NCI-H2196 (cell line): ENCODE measurements around the gene C14orf39.

Experiments used
- DNase-seq: peaks from one replicate; lab custom pipeline; 2025; ENCODE audit not compliant: unreplicated experiment; lab: John Stamatoyannopoulos, UW

C14orf39 gene

DNA sequence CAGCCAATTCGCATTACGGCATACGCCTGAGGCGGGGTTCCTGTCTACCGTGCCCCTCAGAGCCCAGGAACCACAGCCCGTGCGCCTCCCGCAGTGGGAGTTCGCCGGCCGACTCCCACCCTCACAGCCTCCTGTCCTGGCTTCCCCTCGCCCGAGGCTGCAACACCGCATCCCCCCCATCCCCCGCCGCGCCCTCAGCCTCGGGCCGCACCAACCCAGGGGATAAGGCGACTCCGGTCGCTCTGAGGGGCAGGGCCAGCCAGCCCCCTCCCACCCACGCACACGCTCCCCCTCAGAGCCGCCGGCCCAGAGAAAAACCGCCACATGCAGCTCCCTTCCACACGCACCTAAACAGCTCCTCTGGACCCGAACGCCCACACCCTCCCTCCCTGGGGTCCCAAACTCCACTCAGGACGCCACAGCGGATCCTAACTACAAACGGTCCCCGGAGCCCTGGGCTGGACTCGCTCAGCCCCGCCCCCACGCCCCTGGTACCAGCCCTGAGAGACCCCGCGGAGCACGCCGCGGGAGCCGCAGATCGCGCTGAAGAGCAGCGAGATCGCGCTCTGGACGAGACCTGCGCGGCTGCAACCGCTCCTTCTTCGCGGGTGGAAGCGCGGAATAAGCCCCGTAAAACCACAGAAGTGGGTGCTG is at the start of gene C14orf39:
Gene C14orf39, minus strand, starts transcription at position 466 of the 654 bp plus-strand sequence. CDS start 985 bp downstream, outside the sequence.
- DNase-seq, result no peak

- DNase-seq, result no peak
Observed at GRCh38 chr14:60532442-60532841, 46.6 kb upstream of the C14orf39 start.

- no peak for DNase-seq
Observed at GRCh38 chr14:60515511-60516289, 29.8 kb upstream of the C14orf39 start.

GRCh38 chr14:60514741-60515491 is 29.1 kb upstream of the C14orf39 start:
- peak; percentile 57 for DNase-seq

DNA sequence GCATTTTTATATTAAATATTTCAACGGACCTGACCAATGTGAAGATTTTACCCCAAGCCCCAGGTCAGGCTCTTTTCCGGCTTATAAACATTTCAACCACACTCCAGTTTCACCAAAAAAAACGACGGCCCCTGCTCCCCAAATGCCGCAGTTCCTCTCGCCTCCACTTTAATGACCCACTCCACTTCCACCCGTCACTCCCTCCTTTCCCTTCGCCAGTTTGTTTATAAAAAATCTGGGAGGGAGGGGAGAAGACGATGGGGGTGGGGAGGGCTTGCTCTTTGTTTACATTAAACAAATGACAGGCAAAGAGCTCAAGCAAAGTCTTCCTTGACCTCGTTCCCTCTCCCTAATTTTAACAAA is 28.5 kb upstream of the C14orf39 start:
- DNase-seq, result peak; percentile 57

DNA sequence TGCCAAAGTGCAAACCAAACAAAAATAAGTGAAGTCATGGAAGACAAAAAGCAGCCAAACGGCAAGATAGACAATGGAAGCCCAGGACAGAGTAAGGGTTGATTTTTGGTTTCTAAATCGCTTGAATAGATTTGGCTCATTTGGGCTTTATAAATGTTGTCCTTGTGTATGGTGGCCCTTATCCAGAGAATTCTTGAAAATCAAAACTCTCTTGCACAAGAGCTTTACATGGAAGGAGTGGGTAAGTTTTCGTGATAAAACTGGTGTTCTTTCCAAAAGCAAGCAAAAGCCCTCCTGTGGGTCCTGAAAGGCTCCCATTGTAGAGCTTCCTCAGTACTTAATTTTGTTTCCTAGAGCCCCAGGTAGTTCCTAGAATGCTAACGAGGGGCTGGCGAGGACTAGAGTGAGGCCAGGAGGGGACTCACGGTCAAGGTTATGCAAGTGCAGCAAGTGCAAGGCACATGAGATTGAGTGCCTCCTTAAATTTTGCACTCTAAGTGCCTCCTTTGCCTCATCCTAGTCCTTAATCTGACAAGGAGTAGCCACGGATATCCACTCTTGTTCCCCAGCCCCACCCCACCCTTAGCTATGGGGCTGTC is 27.2 kb upstream of the C14orf39 start:
- no peak for DNase-seq

DNA sequence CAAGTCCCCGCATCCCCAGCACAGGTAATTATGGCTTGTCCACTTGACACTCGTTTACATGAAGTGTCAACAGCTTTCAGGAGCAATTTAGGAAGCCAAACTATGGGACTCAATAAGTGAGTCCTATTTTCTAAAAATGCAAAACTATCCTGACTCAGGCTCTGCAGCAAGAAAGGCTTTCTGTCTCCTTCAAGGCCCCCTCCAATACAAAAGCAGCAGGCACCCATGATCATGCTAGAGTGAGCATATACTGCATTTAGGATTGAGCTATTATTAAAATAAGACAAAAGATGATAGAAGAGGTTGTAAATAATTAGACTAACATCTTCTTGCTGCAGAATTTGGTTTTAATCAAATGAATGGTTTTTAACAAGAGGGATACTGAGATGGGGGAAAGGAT is 26.3 kb upstream of the C14orf39 start:
- DNase-seq, result no peak

GRCh38 chr14:60510951-60511599 is 25.2 kb upstream of the C14orf39 start:
- DNase-seq, result no peak

GRCh38 chr14:60510254-60510950 is 24.5 kb upstream of the C14orf39 start:
- DNase-seq, result no peak

DNA sequence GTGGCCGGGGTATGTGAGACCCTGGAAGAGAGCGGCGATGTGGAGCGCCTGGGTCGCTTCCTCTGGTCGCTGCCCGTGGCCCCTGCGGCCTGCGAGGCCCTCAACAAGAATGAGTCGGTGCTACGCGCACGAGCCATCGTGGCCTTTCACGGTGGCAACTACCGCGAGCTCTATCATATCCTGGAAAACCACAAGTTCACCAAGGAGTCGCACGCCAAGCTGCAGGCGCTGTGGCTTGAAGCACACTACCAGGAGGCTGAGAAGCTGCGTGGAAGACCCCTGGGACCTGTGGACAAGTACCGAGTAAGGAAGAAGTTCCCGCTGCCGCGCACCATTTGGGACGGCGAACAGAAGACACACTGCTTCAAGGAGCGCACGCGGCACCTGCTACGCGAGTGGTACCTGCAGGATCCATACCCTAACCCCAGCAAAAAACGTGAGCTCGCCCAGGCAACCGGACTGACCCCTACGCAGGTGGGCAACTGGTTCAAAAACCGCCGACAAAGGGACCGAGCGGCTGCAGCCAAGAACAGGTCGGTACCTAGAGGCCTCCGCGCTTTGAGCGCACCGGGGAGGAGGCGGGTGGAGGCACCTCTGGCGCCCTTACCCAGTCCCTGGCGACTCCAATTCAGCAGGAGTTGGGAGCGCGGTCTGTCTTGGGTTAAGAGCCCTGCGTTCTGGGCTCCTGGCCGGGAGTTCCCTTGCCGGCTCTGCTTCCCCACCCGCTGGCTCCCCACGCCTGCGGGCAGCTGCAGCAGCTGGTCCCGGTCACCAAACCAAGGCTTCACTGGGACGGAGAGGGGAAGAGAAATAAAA is 23.8 kb upstream of the C14orf39 start:
- DNase-seq, result no peak

DNA sequence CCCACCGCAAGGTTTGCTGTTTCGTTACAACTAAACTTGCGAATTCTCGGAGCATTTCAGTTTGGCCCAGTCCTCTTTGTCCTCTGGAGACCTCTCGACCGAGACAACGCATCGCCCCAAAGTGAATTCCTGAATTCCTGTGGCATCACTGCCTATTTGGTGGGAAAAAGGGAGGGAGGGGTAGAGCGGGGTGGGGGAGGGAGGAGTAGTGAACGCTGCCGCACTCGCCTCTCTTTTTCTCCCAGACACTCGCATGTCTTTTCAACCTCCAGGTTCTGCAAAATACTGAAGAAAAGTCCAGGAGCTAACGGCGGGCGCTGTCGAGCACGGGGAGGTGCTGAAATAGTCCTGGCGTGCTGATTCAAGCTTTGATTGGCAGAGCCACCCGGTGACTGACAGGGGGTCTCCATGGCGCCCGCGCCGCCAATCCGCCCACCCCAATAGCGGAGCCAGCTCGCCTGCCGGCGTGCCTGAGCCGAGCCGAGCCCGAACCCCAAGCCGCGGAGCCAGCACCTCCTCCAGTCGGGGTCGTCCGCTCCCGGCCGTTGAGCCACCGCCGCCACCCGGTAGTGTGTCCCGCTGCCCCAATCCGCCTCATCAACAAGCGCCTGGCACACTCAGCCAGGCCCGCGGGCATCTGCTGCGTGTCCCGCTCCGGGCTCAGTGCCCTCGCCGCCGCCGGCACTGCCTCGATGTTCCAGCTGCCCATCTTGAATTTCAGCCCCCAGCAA is 23.0 kb upstream of the C14orf39 start, which contains the start of gene SIX6:
Gene SIX6, plus strand, starts transcription at position 440 of the 731 bp plus-strand sequence. Its CDS starts 253 bp downstream, at position 693.
- DNase-seq, result no peak

- DNase-seq, result no peak
Observed at GRCh38 chr14:60508363-60508706, 22.5 kb upstream of the C14orf39 start.

GRCh38 chr14:60506985-60507829 is 21.3 kb upstream of the C14orf39 start:
- DNase-seq, result no peak

DNA sequence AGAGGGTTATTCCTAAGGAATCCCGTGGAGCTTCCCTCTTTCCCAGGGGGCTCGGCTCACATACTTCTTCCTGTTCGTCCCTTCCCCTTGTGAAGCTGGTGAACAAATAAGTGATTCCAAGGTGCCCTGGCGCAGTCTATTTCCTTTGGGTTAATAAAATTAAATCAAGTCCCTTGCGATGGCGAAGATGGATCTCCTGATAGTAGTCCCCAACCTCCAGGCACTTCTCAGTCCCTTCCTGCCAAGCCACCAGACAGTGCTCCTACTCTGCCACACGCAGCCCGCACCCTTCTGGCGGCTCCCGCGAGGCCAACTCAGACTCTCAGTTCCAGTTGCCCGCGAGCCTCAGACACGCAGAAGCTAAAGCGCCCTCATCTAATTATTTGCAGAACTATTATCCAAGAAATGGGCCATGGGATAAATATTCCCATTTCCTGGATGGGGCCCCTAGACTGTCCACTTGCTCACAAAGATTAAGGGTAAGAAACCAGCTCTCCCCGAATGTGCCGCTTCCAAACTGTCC is 20.7 kb upstream of the C14orf39 start:
- DNase-seq, result no peak

GRCh38 chr14:60506010-60506409 is 20.1 kb upstream of the C14orf39 start:
- no peak for DNase-seq

DNA sequence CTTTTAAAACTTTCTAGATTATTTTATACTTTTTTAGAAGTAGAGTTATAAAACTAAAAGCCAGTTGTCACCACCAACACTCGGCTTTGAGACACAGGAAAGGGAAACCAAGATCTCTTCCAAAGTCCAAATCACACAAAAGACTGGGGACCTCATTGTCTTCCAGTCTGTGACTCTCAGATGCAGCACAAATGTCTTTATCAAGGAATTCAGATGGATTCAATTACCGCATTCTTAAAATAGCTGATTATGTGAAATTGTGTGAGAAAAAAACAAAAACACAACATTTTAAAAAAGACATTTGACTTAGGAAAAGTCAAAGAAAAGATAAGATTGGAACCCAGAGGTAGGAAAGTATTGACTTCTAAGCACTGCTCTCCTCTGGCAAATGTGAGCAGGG is 19.6 kb upstream of the C14orf39 start:
- DNase-seq, result no peak

GRCh38 chr14:60502541-60502940 is 16.7 kb upstream of the C14orf39 start:
- DNase-seq, result no peak

- DNase-seq, result no peak
Observed at GRCh38 chr14:60495946-60496345, 10.1 kb upstream of the C14orf39 start.
